ENCODE data around the gene SELENON. TPM values are rescaled to one million over a fixed set of nuclear protein-coding genes. Genes with fewer than 3 reads are reported as not detected.

SELENON gene
- total RNA-seq, 1 donor from 2014 or later = 72.8 TPM

DNA sequence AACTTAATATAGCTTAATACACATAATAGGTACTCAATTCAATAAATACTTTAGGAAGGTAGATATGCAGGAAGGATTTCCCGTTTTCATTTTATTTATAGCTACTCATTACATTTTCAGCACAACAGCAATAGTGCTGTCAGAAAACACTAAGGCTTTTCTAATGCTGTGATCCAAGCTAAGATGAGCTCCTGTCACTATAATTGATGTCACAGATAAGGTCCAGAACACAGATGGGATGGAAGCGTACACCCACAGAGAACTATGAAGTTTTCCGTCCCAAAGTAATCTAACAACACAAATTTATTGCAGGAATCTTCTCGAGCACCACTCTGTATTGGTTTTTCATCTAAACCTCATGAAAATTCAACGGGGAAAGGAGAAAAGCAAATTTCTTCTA is 45.7 kb downstream of the SELENON start:
- TF ChIP-seq, protein P1, sequence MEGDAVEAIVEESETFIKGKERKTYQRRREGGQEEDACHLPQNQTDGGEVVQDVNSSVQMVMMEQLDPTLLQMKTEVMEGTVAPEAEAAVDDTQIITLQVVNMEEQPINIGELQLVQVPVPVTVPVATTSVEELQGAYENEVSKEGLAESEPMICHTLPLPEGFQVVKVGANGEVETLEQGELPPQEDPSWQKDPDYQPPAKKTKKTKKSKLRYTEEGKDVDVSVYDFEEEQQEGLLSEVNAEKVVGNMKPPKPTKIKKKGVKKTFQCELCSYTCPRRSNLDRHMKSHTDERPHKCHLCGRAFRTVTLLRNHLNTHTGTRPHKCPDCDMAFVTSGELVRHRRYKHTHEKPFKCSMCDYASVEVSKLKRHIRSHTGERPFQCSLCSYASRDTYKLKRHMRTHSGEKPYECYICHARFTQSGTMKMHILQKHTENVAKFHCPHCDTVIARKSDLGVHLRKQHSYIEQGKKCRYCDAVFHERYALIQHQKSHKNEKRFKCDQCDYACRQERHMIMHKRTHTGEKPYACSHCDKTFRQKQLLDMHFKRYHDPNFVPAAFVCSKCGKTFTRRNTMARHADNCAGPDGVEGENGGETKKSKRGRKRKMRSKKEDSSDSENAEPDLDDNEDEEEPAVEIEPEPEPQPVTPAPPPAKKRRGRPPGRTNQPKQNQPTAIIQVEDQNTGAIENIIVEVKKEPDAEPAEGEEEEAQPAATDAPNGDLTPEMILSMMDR (IDR thresholded peaks at IDR 0.05; ENCODE audit: unreplicated experiment) = no peak
- no peak overlapping the region for H3K27ac Mint-ChIP-seq
- H3K36me3 Mint-ChIP-seq = no peaks in the 10 kb centered on the region
- no peak for DNase-seq (ENCODE audit: low spot score in 2 of 2, unreplicated experiment in 2 of 2)
- peaks cover under 1% of the 10 kb centered on the region for H3K9me3 Mint-ChIP-seq
- no peaks in the 10 kb centered on the region for H3K4me1 Mint-ChIP-seq
- H3K4me3 Mint-ChIP-seq = no peak overlapping the region
- H3K27me3 Mint-ChIP-seq (ENCODE audit: low read depth) = no peaks in the 10 kb centered on the region

DNA sequence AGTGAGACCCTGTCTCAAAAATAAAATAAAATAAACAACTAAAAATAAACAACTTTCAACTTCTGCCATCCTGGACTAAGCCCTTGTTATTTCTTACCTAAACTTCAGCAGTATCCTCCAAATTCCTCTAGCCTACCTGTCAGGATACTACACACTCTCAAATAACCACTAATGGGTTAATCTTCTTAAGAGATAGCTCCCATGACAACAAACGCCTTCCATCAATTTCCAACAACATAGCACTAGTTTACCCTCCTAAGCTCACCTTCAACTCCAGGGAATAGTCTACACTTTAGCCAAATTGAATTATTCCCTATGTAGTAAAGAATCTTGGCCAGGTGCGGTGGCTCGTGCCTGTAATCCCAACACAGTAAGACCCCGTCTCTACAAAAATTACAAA is 47.9 kb downstream of the SELENON start:
- Mint-ChIP-seq H3K27me3 (ENCODE audit: low read depth) (no peaks in the 10 kb centered on the region), H3K4me1 (no peaks in the 10 kb centered on the region), H3K9me3 (peaks cover 8% of the 10 kb centered on the region), H3K36me3 (peaks cover 2% of the 10 kb centered on the region), H3K27ac (no peak overlapping the region), H3K4me3 (no peak overlapping the region)
- no peak for DNase-seq (ENCODE audit: low spot score in 2 of 2, unreplicated experiment in 2 of 2)
- TF ChIP-seq, protein P1 (IDR thresholded peaks at IDR 0.05; ENCODE audit: unreplicated experiment) = no peak

DNA sequence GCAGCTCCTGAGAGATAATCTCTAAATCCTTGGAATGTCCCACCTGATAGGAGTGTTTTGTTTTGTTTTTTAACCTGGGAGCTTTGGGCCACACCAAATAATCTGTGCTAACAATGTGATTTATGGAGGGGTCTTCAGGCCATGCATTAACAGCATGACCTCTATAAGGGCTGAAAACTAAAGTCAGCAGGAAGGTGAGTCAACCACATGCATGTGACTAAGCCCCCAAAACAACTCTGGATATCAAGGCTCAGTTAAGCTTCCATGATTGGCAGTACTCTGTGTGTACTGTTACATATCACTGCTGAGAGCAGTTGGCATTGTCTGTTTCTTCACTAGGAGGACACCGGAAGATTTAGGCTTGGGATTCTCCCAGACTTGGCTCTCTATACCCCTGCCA is 48.5 kb downstream of the SELENON start:
- Mint-ChIP-seq H3K4me3 (no peak overlapping the region), H3K36me3 (peaks cover 2% of the 10 kb centered on the region), H3K9me3 (peaks cover 8% of the 10 kb centered on the region), H3K27me3 (ENCODE audit: low read depth) (no peaks in the 10 kb centered on the region), H3K4me1 (no peaks in the 10 kb centered on the region), H3K27ac (no peak overlapping the region)
- TF ChIP-seq, protein P1 (IDR thresholded peaks at IDR 0.05; ENCODE audit: unreplicated experiment) = no peak
- DNase-seq (ENCODE audit: low spot score in 2 of 2, unreplicated experiment in 2 of 2) = no peak

DNA sequence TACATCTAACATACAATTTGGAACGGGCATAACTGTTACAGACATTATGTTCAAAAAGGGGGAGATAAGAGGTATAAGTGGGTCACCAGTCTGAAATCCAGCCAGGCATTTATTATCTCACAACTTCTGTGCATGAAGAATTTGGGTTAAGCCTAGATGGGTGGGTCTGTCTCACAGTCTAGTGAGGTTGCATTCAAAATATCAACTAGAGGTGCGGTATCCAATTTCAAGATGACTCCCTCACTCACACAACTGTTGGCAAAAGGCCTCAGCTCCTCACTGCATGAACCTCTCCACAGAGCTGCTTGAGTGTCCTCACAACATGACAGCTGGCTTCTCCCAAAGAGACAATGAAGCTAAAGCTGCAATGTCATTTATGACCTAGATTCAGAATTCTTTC is 54.6 kb downstream of the SELENON start:
- Mint-ChIP-seq H3K27ac (no peak overlapping the region), H3K4me1 (peaks cover 12% of the 10 kb centered on the region), H3K27me3 (ENCODE audit: low read depth) (no peaks in the 10 kb centered on the region), H3K4me3 (no peak overlapping the region), H3K9me3 (peaks cover 8% of the 10 kb centered on the region), H3K36me3 (peaks cover 2% of the 10 kb centered on the region)
- no peak for DNase-seq (ENCODE audit: low spot score in 2 of 2, unreplicated experiment in 2 of 2)
- TF ChIP-seq, protein P1 (IDR thresholded peaks at IDR 0.05; ENCODE audit: unreplicated experiment) = no peak

DNA sequence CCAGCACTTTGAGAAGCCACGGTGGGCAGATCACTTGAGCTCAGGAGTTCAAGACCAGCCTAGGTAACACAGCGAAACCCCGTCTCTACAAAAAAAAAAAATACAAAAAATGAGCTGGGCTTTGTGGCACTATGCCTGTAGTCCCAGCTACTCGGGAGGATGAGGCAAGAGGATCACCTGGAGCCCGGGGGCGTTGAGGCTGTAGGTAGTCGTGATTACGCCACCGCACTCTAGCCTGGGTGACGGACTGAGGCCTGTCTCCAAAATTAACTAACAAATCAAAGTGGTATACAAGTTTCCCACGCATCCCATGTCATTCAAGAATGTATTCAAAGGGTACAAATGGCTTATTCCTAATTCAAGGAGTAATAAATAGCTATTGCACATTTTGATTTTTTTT is 56.9 kb downstream of the SELENON start:
- TF ChIP-seq, protein P1 (IDR thresholded peaks at IDR 0.05; ENCODE audit: unreplicated experiment) = no peak
- Mint-ChIP-seq H3K4me1 (peaks cover 24% of the 10 kb centered on the region), H3K36me3 (peaks cover 4% of the 10 kb centered on the region), H3K9me3 (no peaks in the 10 kb centered on the region), H3K27me3 (ENCODE audit: low read depth) (no peaks in the 10 kb centered on the region), H3K27ac (no peak overlapping the region), H3K4me3 (no peak overlapping the region)
- DNase-seq (ENCODE audit: low spot score in 2 of 2, unreplicated experiment in 2 of 2) = no peak

DNA sequence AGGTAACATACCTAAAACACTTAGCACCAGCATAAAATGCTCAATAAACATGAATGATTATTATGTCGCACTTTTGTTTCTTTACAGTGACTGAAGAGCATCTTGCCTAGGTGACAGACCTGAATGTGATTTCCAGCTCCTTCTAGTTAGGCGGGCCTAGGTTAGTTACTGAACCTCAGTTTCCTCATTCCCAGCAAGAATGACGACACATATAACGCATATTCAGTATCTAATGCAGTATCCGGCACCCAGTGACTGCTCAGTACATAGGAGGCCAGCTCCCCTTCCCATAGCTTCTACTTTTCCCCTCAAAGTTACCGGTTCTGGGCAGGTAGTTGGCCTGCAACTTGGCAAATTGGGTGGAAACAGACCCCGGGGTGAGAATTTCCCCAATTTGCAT is 58.5 kb downstream of the SELENON start:
- peaks cover 14% of the 10 kb centered on the region for H3K36me3 Mint-ChIP-seq
- peaks cover 24% of the 10 kb centered on the region for H3K4me1 Mint-ChIP-seq
- H3K4me3 Mint-ChIP-seq = peak overlapping the region; percentile 87
- no peaks in the 10 kb centered on the region for H3K9me3 Mint-ChIP-seq
- peak overlapping the region; percentile 80 for H3K27ac Mint-ChIP-seq
- TF ChIP-seq, protein P1 (IDR thresholded peaks at IDR 0.05; ENCODE audit: unreplicated experiment) = no peak
- no peaks in the 10 kb centered on the region for H3K27me3 Mint-ChIP-seq (ENCODE audit: low read depth)
- no peak for DNase-seq (ENCODE audit: low spot score in 2 of 2, unreplicated experiment in 2 of 2)

Data from mesothelial cell of epicardium (in vitro differentiated cells).